Measurements from ENCODE around the gene RGS8. TPM values are rescaled to one million over a fixed set of nuclear protein-coding genes. Genes with fewer than 3 reads are reported as not detected.

RGS8 gene
- total RNA-seq, 2 experiments from 2014 or later, result not detected

DNA sequence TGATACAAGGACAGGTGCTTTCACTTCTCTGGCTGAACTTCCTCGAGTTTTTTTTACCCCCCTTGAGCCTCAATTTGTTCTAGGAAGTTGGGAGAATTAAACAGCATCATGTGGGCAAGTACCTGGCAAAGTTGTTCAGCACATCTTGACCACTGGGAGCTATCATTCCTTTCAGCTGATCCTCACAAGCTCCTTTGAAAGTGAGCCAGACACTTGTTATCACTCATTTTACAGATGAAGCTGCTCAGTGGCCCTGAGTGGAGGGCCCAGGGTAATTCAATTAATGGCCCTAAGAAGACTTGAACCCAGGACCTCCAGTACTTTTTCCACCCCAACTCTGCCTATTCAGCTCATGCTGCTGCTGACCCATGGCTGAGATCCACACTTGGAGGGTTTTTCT, 2.0 kb downstream of the RGS8 start:
- H3K9me3 Mint-ChIP-seq, result no peaks in the 10 kb centered on the region
- DNase-seq (no peak), ATAC-seq (ENCODE audit: poor library complexity) (no peak)
- Histone ChIP-seq H3K4me3 (ENCODE audit: low read length) (no peak overlapping the region), H3K4me1 (ENCODE audit: insufficient read depth, low read length) (peaks cover 3% of the 10 kb centered on the region), H3K27ac (ENCODE audit: low read depth in 1 of 2, low read length in 2 of 2) (no peak overlapping the region), H3K27me3 (ENCODE audit: control insufficient read depth in 1 of 2, insufficient read depth in 2 of 2, low read length in 2 of 2) (peaks cover 3 to 11% of the 10 kb centered on the region in 2 experiments), H3K9me3 (ENCODE audit: control insufficient read depth in 1 of 2, insufficient read depth in 1 of 2, low read length in 2 of 2) (no peaks in the 10 kb centered on the region), H3K36me3 (ENCODE audit: insufficient read depth, low read length) (no peaks in the 10 kb centered on the region)
- TF ChIP-seq, protein P1, sequence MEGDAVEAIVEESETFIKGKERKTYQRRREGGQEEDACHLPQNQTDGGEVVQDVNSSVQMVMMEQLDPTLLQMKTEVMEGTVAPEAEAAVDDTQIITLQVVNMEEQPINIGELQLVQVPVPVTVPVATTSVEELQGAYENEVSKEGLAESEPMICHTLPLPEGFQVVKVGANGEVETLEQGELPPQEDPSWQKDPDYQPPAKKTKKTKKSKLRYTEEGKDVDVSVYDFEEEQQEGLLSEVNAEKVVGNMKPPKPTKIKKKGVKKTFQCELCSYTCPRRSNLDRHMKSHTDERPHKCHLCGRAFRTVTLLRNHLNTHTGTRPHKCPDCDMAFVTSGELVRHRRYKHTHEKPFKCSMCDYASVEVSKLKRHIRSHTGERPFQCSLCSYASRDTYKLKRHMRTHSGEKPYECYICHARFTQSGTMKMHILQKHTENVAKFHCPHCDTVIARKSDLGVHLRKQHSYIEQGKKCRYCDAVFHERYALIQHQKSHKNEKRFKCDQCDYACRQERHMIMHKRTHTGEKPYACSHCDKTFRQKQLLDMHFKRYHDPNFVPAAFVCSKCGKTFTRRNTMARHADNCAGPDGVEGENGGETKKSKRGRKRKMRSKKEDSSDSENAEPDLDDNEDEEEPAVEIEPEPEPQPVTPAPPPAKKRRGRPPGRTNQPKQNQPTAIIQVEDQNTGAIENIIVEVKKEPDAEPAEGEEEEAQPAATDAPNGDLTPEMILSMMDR (IDR thresholded peaks at IDR 0.05), result no peak
- H3K36me3 Mint-ChIP-seq (ENCODE audit: low read depth), result no peaks in the 10 kb centered on the region
- H3K27ac Mint-ChIP-seq, result no peak overlapping the region
- intact Hi-C loops (cut with DNase I, micrococcal nuclease), result no loop called here
- H3K4me3 Mint-ChIP-seq, result no peak overlapping the region
- CTCF ChIA-PET, result interaction anchor here (0.5 kb wide), 1 partner anchor 349 kb away, joined by 3 read pairs; no protein-coding TSS in a partner anchor
- POLR2A ChIA-PET, result no interaction called here
- no peaks in the 10 kb centered on the region for H3K4me1 Mint-ChIP-seq (ENCODE audit: low read depth)
- H3K27me3 Mint-ChIP-seq, result peaks cover 16% of the 10 kb centered on the region

DNA sequence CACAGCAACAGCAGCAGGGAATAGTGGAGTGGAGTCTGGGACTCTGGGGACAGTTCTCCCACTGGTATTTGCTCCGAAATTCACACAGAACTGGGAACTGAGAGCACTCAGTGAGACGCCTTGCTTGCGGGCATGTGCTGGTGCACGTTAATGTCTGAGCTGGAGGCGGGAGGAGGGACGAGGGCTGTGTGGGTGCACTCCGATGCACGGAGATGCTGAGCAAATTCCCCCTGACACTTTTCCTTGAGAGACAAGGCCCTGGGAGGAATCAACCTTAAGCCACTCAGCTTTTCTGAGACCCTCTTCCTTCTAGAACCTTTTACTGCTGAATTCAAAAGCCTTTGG, 2.8 kb downstream of the RGS8 start:
- H3K4me3 Mint-ChIP-seq, result no peak overlapping the region
- CTCF ChIA-PET, result no interaction called here

DNA sequence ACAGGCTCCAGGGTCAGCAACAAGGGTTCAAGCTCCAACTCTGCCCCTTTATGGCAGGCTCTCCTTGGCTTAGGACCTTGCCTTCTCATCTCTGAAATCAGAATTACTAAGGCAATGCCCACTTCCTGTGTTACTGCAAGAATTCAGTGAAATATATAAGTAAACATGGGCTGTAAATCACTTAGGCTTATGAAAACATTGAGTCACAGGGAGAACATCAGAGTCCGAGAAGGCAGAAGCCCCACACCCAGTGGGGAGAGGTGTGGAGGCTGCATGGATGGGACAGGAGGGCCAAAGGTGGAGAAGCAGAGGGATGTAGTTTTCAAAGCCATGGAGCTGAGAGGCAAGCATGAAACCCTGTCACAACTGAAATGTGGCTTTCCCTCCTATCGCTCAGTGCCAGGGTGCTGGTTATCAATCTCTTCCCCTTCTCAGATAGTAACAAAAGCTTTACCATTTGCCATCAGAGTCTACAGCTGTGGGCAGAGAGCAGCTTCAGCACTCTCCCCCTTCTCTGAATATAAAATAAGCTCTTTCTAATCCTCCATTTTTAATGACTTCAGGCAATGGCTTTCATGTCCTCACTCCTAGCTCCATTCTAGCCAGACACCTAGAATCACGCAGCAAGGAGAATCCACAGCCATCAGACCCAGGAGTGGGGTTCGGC, 3.4 kb downstream of the RGS8 start:
- Mint-ChIP-seq H3K36me3 (ENCODE audit: low read depth) (no peaks in the 10 kb centered on the region), H3K9me3 (no peaks in the 10 kb centered on the region), H3K4me1 (ENCODE audit: low read depth) (no peaks in the 10 kb centered on the region), H3K4me3 (no peak overlapping the region), H3K27ac (no peak overlapping the region), H3K27me3 (peaks cover 14% of the 10 kb centered on the region)
- Histone ChIP-seq H3K4me3 (ENCODE audit: low read length) (no peak overlapping the region), H3K4me1 (ENCODE audit: insufficient read depth, low read length) (peaks cover 3% of the 10 kb centered on the region), H3K36me3 (ENCODE audit: insufficient read depth, low read length) (no peaks in the 10 kb centered on the region), H3K9me3 (ENCODE audit: control insufficient read depth in 1 of 2, insufficient read depth in 1 of 2, low read length in 2 of 2) (no peaks in the 10 kb centered on the region), H3K27ac (ENCODE audit: low read depth in 1 of 2, low read length in 2 of 2) (no peak overlapping the region), H3K27me3 (ENCODE audit: control insufficient read depth in 1 of 2, insufficient read depth in 2 of 2, low read length in 2 of 2) (peaks cover 3 to 11% of the 10 kb centered on the region in 2 experiments)
- POLR2A ChIA-PET, result no interaction called here
- TF ChIP-seq, protein P1 (IDR thresholded peaks at IDR 0.05), result no peak
- no peak for ATAC-seq (ENCODE audit: poor library complexity)
- no peak for DNase-seq
- intact Hi-C loops (cut with DNase I, micrococcal nuclease), result no loop called here
- CTCF ChIA-PET, result interaction anchor here (1.3 kb wide), 1 partner anchor 10 kb away, joined by 3 read pairs; no protein-coding TSS in a partner anchor

More for the DNA sequence above, 2.8 kb downstream of the RGS8 start:
- no peaks in the 10 kb centered on the region for H3K9me3 ChIP-seq (ENCODE audit: control insufficient read depth in 1 of 2, insufficient read depth in 1 of 2, low read length in 2 of 2)
- peaks cover 3 to 11% of the 10 kb centered on the region in 2 experiments for H3K27me3 ChIP-seq (ENCODE audit: control insufficient read depth in 1 of 2, insufficient read depth in 2 of 2, low read length in 2 of 2)
- H3K4me1 Mint-ChIP-seq (ENCODE audit: low read depth), result no peaks in the 10 kb centered on the region
- H3K36me3 ChIP-seq (ENCODE audit: insufficient read depth, low read length), result no peaks in the 10 kb centered on the region
- peaks cover 14% of the 10 kb centered on the region for H3K27me3 Mint-ChIP-seq
- intact Hi-C loops (cut with DNase I, micrococcal nuclease), result no loop called here
- no peak overlapping the region for H3K27ac Mint-ChIP-seq
- H3K4me1 ChIP-seq (ENCODE audit: insufficient read depth, low read length), result peaks cover 3% of the 10 kb centered on the region
- no peak overlapping the region for H3K4me3 ChIP-seq (ENCODE audit: low read length)
- DNase-seq (no peak), ATAC-seq (ENCODE audit: poor library complexity) (no peak)
- no peaks in the 10 kb centered on the region for H3K36me3 Mint-ChIP-seq (ENCODE audit: low read depth)
- POLR2A ChIA-PET, result no interaction called here
- TF ChIP-seq, protein P1 (IDR thresholded peaks at IDR 0.05), result no peak
- H3K9me3 Mint-ChIP-seq, result no peaks in the 10 kb centered on the region
- H3K27ac ChIP-seq (ENCODE audit: low read depth in 1 of 2, low read length in 2 of 2), result no peak overlapping the region

Data from CD4-positive, alpha-beta T cell (primary cell).